GM18520 (cell line): ENCODE data around the gene TMEM154.

Source experiments
- ATAC-seq: cut with Tn5 transposase; IDR thresholded peaks from one replicate; pipeline ENCODE4 v1.9.1; 2021; ENCODE audit not compliant: unreplicated experiment

TMEM154 gene

GRCh38 chr4:152696764-152697261 lies 17.0 kb upstream of the TMEM154 start:
- ATAC-seq: peak; percentile 99

- ATAC-seq: no peak
Measured at GRCh38 chr4:152693871-152694270, 14.1 kb upstream of the TMEM154 start.

- ATAC-seq: no peak
Measured at GRCh38 chr4:152691761-152692160, 12.0 kb upstream of the TMEM154 start.

GRCh38 chr4:152690706-152691651 lies 11.2 kb upstream of the TMEM154 start:
- no peak for ATAC-seq

GRCh38 chr4:152689615-152690501 lies 10.1 kb upstream of the TMEM154 start:
- ATAC-seq: no peak

- ATAC-seq: no peak
Measured at GRCh38 chr4:152687974-152688599, 8.3 kb upstream of the TMEM154 start.

GRCh38 chr4:152686452-152687013 lies 6.7 kb upstream of the TMEM154 start:
- ATAC-seq: no peak

- no peak for ATAC-seq
Measured at GRCh38 chr4:152684587-152684986, 4.8 kb upstream of the TMEM154 start.

- ATAC-seq: no peak
Measured at GRCh38 chr4:152684007-152684406, 4.2 kb upstream of the TMEM154 start.

GRCh38 chr4:152682143-152682941 lies 2.5 kb upstream of the TMEM154 start:
- ATAC-seq: no peak

- no peak for ATAC-seq
Measured at GRCh38 chr4:152680988-152681603, 1.3 kb upstream of the TMEM154 start.

- ATAC-seq: no peak
Measured at GRCh38 chr4:152678841-152679240, 956 bp downstream of the TMEM154 start.

- ATAC-seq: no peak
Measured at GRCh38 chr4:152677117-152677516, 2.7 kb downstream of the TMEM154 start.

- ATAC-seq: peak; percentile 35
Measured at GRCh38 chr4:152676052-152676854, 3.5 kb downstream of the TMEM154 start.

GRCh38 chr4:152674359-152674758 lies 5.4 kb downstream of the TMEM154 start:
- no peak for ATAC-seq

- no peak for ATAC-seq
Measured at GRCh38 chr4:152673489-152673888, 6.3 kb downstream of the TMEM154 start.

GRCh38 chr4:152672206-152673092 lies 7.3 kb downstream of the TMEM154 start:
- ATAC-seq: no peak
